OCI-LY3 (cell line): ENCODE data around the gene NOC4L.

Experiments
- H2AFZ ChIP-seq: fragments of 200-600, 300-600 bp; shearing (Covaris generic); 2 replicates; pipeline ENCODE4 v1.6.0; 2014; ENCODE audit warnings: antibody characterized with exemption, low read depth, low read length
- H3K27ac ChIP-seq: fragments of 200-600, 300-600 bp; sonication (generic); 2 replicates; pipeline ENCODE4 v1.5.1; 2014; ENCODE audit warnings: mild to moderate bottlenecking, low read length, moderate library complexity, mixed read lengths
- H3K27me3 ChIP-seq: fragments of 200-600, 300-600 bp; sonication (generic); 2 replicates; pipeline ENCODE4 v1.6.1; 2014; ENCODE audit warnings: low read depth, low read length, mixed read lengths
- H3K36me3 ChIP-seq: fragments of 200-600, 300-600 bp; sonication (generic); replicated peaks from 2 replicates; pipeline ENCODE3; 2014; ENCODE audit warnings: low read depth, low read length, mixed read lengths
- H3K4me1 ChIP-seq: fragments of 300-600, 200-600 bp; sonication (generic); 2 replicates; pipeline ENCODE4 v1.6.1; 2014; ENCODE audit warnings: low read length, mixed read lengths
- H3K4me2 ChIP-seq: fragments of 200-600, 300-600 bp; sonication (generic); 2 replicates; pipeline ENCODE4 v1.6.1; 2014; ENCODE audit warnings: low read length, mixed read lengths
- H3K4me3 ChIP-seq: fragments of 300-600, 200-600 bp; sonication (generic); 2 replicates; pipeline ENCODE4 v1.5.1; 2014; ENCODE audit warnings: antibody characterized with exemption, mild to moderate bottlenecking, low read length, moderate library complexity
- H3K79me2 ChIP-seq: fragments of 300-600, 200-600 bp; shearing (Covaris generic); 2 replicates; pipeline ENCODE4 v1.6.1; 2014; ENCODE audit warnings: mild to moderate bottlenecking, low read length, mixed read lengths
- H3K9ac ChIP-seq: fragments of 300-600, 200-600 bp; shearing (Covaris generic); 2 replicates; pipeline ENCODE4 v1.6.0; 2014; ENCODE audit warnings: mild to moderate bottlenecking, low read length, moderate library complexity
- H3K9me3 ChIP-seq: fragments of 200-600, 300-600 bp; shearing (Covaris generic); 2 replicates; pipeline ENCODE4 v1.6.1; 2014; ENCODE audit warnings: low read length, mixed read lengths; ENCODE audit not compliant: insufficient read depth
- H4K20me1 ChIP-seq: fragments of 200-600, 300-600 bp; sonication (generic); 2 replicates; pipeline ENCODE4 v1.6.1; 2016; ENCODE audit warnings: low read length, mixed read lengths; ENCODE audit not compliant: insufficient read depth
- CTCF ChIP-seq: fragments of 200-600, 300-600 bp; sonication (generic); IDR thresholded peaks from 2 replicates; pipeline ENCODE4 v1.5.1; 2014; ENCODE audit warnings: antibody characterized with exemption, low read length, low read depth
- EZH2phosphoT487 ChIP-seq: fragments of 200-600 bp; shearing (Covaris generic); IDR thresholded peaks from 2 replicates; pipeline ENCODE4 v1.6.1; 2018; ENCODE audit warnings: antibody characterized with exemption, mixed run types, low read depth

NOC4L gene

DNA sequence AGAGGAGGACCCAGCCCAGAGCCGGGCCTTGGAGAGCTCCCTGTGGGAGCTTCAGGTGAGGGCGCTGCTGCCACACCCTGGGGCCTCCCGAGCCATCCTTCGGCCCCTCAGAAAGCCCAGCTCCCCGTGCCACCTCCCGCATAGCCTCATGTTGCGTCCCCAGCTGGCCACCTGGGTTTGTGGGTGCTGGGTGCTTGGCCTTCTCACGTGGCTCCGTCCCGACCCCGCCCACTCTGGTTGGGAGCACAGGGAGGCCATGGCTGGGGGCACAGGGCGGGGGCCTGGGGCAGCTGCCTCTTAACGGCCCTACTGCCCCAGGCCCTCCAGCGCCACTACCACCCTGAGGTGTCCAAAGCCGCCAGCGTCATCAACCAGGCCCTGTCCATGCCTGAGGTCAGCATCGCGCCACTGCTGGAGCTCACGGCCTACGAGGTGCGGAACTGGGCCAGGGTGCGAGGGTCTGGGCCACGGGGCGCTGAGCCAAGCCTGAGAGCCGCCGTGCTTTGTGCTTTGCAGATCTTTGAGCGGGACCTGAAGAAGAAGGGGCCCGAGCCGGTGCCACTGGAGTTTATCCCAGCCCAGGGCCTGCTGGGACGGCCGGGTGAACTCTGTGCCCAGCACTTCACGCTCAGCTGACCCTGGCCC, 7.6 kb downstream of the NOC4L start:
- no peak overlapping the region for H3K27ac ChIP-seq
- H3K79me2 ChIP-seq: peaks cover 15% of the 10 kb centered on the region
- H3K27me3 ChIP-seq: no peaks in the 10 kb centered on the region
- no peak overlapping the region for H3K4me2 ChIP-seq
- H2AFZ ChIP-seq: no peak overlapping the region
- H3K9ac ChIP-seq: no peak overlapping the region
- TF ChIP-seq CTCF (no peak), EZH2phosphoT487 (no peak)
- peaks cover 5% of the 10 kb centered on the region for H3K9me3 ChIP-seq
- H3K4me3 ChIP-seq: no peak overlapping the region
- H4K20me1 ChIP-seq: peaks cover 8% of the 10 kb centered on the region; the same call in 1 of the 2 replicates
- H3K36me3 ChIP-seq: peaks cover 16% of the 10 kb centered on the region
- H3K4me1 ChIP-seq: peaks cover 12% of the 10 kb centered on the region

GRCh38 chr12:132152411-132152821, 8.2 kb downstream of the NOC4L start:
- H4K20me1 ChIP-seq: peaks cover 8% of the 10 kb centered on the region; the same call in 1 of the 2 replicates
- H3K79me2 ChIP-seq: peaks cover 10% of the 10 kb centered on the region
- H3K4me2 ChIP-seq: no peak overlapping the region
- H3K9me3 ChIP-seq: peaks cover 9% of the 10 kb centered on the region
- no peak overlapping the region for H3K9ac ChIP-seq
- peaks cover 12% of the 10 kb centered on the region for H3K4me1 ChIP-seq
- no peak overlapping the region for H2AFZ ChIP-seq
- peaks cover 21% of the 10 kb centered on the region for H3K36me3 ChIP-seq
- H3K27ac ChIP-seq: no peak overlapping the region
- no peaks in the 10 kb centered on the region for H3K27me3 ChIP-seq
- no peak overlapping the region for H3K4me3 ChIP-seq
- no peak for TF ChIP-seq EZH2phosphoT487
- TF ChIP-seq CTCF: no peak

DNA sequence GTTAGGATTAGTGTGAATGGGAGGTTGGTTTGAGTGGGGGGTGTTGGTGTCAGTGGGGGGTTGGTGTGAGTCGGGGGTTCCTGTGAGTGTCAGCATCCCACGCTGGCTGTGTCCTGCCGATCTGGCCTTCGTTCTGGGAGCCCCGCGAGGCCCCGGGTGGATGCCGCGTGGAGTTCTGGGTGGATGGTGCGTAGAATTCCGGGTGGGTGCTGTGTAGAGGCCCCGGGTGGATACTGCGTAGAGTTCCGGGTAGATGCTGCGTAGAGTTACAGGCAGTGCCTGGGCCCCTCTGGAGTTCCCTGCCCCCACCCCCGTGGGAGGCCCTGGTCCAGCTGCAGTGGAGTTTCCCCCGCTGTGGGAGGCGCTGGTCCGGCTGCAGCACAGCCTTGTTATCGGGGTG, 8.7 kb downstream of the NOC4L start:
- H3K27me3 ChIP-seq: no peaks in the 10 kb centered on the region
- H3K9ac ChIP-seq: no peak overlapping the region
- peaks cover 8% of the 10 kb centered on the region; the same call in 1 of the 2 replicates for H4K20me1 ChIP-seq
- peaks cover 24% of the 10 kb centered on the region for H3K36me3 ChIP-seq
- no peak overlapping the region for H3K4me3 ChIP-seq
- H3K9me3 ChIP-seq: peaks cover 9% of the 10 kb centered on the region
- peaks cover 4% of the 10 kb centered on the region for H3K79me2 ChIP-seq
- no peak for TF ChIP-seq EZH2phosphoT487
- TF ChIP-seq CTCF: no peak
- H3K4me1 ChIP-seq: peaks cover 12% of the 10 kb centered on the region
- no peak overlapping the region for H3K27ac ChIP-seq
- H3K4me2 ChIP-seq: no peak overlapping the region
- no peak overlapping the region for H2AFZ ChIP-seq

DNA sequence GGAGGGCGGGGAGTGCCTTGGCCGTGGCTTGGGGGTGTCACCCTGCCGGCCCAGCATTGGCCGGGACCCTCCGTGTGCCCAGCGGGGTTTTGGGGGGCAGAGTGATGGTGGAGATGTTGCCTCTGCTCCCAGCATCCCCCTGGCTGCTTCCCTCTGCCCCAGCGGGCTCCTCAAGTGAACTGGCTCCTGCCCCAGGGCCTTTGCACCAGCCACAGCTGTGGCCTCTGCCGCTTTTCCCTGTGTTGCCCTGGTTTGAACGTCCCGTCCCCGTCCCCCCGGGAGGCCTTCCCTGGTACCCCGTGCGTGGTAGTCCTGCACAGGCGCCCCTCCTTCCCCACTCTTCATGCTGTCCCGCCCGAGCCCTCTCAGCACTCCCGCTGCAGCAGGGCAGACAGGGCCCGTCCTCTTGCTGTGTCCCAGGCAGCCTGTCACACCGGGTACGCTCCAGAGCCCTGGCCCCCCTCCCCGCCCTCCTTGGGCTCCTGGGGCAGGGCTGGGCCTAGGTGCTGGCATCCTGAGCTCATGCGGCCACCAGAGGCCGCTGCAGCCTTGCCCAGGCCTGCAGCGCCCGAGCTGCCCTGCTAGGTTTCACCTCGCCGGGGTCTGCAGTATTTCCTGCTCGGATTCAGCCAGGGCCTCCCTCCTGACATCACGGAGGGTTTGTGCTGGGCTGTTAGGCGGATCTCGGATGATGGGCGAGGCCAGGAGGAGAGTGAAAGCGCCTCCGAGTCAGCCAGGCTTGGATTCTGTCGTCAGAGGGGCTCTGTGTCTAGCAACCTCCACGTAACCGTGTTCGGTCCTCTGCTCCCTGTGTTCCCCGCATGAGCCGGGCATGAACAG, 9.5 kb downstream of the NOC4L start:
- TF ChIP-seq CTCF (peak; percentile 89), EZH2phosphoT487 (no peak)
- Histone ChIP-seq H3K79me2 (no peaks in the 10 kb centered on the region), H4K20me1 (peaks cover 8% of the 10 kb centered on the region; the same call in 1 of the 2 replicates), H3K4me3 (peak overlapping the region; percentile 69), H3K4me1 (peaks cover 12% of the 10 kb centered on the region), H2AFZ (peak overlapping the region; percentile 60; the same call in 1 of the 2 replicates), H3K9ac (peak overlapping the region; percentile 30; the same call in 1 of the 2 replicates), H3K27me3 (no peaks in the 10 kb centered on the region), H3K4me2 (peak overlapping the region; percentile 84), H3K9me3 (peaks cover 9% of the 10 kb centered on the region), H3K27ac (peak overlapping the region; percentile 45), H3K36me3 (peaks cover 25% of the 10 kb centered on the region)
